ENCODE data around the gene OR5K4.
"Not testable (repeated sequence)": the region's sequence is repeated elsewhere in the genome, so short reads cannot be mapped to it uniquely, and the experiment has no call there.

OR5K4 gene

DNA sequence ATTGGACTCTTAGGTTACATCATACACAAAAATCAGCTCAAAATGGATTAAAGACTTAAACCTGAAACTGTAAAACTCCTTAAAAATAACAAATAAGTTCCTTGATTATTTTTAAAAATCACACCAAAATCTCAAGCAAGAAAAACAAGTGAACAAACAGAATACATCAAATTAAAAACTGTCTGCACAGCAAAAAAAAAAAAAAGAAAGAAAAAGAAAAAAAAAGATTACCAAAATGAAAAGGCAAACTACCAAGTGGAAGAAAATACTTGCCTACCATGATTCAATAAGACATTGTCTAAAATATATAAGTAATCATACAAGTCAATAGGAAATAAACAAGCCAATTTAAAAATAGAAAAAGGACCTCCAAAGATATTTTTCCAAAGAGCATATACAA, 17.5 kb downstream of the OR5K4 start:
- no peak for DNase-seq (ENCODE audit: low read depth)

GRCh38 chr3:98371853-98372252, 18.2 kb downstream of the OR5K4 start:
- no peak for DNase-seq (ENCODE audit: low read depth)

DNA sequence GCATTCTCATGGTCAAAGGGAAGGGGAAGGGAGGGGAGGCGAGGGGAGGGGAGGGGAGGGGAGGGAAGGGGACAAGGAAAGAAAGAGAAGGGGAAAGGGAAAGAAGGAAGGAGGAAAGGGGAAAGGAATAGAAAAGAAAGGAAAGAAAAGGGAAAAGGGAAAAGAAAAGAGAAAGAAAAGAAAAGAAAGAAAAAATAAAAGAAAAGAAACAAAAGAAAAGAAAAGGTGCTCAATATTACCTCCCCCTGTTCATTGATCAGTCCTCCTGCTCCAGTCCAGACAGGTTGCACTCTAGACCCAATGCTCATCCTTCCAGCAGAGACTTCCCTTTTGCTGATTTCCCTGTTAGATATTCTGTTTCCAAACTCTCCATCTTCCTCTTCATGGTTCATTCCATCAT, 18.8 kb downstream of the OR5K4 start:
- no peak for DNase-seq (ENCODE audit: low read depth)

DNA sequence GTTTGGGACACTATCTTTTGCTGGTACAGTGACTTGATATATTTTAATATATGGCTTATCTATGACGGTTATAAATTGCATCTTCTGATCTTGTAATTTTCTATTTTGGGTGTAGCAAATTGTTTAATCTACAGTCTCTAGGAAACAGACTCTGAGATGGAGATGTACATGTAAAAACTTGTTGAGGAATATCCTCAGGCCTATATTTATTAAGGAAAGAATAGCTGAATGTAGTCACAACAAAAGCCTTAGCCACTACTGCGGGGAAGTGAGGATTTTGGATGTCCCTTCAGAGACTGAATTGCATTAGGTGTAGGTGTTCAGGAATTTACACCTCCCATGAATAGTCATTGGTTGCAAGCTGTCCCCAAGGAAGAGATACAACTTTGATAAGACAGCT, 23.0 kb downstream of the OR5K4 start:
- DNase-seq (ENCODE audit: low read depth), result no peak

DNA sequence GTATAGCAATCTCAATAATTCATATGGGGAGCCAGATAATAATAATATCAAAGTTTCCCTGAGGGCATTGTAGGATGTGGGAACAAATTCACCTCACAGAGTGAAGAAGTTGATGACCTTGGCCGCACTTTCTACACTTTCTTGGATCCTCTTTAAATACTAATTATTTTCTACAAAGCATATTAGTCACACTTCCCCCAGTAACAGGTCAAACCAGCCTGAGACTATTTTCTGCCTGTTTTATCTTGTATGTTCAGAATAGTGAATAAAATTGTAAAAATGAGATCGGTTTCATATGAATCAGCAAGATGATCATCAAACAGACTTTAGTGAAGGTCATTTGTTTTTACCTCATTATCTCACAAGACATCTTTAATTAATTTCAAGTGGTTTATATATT, 34.5 kb downstream of the OR5K4 start:
- no peak for DNase-seq (ENCODE audit: low read depth)

DNA sequence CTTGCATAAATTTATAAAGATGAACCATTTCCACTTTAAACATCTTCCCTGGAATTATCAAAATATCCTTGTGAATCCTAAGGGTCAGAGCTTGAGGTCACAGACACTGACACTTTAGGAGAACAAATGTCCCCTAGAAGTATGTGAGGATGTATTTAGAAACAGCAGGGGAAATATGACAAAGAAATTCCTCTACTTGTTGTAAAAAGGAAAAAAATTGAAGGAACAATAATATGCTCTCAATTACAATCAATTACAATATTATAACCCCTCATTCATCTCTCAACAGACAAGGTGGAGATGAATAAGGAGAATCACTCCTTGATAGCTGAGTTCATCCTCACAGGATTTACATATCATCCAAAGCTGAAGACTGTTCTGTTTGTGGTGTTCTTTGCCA, 36.7 kb downstream of the OR5K4 start, which contains the start of gene OR5K3:
OR5K3 (plus strand) TSS at position 301 of the 400 bp plus-strand sequence; CDS start at position 301, 0 bp downstream.
- DNase-seq (ENCODE audit: low read depth), result no peak

DNA sequence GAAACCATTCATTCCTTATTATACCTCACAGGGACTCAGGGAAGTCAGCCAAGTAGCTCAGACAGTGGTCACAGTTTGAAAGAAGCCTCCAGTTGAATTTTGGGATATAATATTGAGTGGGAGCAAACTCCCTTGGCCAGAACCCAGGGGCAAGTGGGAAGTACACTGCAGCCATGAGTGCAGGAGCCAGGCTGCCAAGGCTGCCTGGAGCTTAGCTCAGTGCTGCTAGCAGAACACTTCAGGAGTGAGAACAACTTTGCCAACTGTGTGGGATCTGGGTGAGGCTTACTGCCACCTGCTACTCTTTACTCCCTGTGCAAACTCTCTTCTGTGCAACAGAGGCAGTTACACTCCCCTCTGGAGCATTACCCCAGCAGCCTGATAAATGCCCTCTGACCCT, 41.4 kb downstream of the OR5K4 start:
- DNase-seq (ENCODE audit: low read depth), result no peak

DNA sequence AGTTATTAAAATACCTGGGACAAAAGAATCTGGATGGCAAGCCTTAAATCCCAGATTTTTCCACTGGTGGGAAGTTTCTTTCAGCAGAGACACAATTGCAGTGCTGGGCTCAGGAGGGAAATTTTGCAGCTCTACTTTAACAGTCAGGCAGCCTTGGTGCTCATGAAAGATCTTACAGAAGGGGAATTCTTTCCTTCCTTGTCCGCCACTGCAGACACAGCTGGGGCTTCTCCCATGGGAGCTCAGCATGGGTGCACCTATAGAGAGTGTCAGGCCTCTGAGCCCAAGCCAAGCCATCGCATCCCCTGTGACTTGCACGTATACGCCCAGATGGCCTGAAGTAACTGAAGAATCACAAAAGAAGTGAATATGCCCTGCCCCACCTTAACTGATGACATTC, 42.8 kb downstream of the OR5K4 start:
- DNase-seq (ENCODE audit: low read depth), result not testable (repeated sequence)

DNA sequence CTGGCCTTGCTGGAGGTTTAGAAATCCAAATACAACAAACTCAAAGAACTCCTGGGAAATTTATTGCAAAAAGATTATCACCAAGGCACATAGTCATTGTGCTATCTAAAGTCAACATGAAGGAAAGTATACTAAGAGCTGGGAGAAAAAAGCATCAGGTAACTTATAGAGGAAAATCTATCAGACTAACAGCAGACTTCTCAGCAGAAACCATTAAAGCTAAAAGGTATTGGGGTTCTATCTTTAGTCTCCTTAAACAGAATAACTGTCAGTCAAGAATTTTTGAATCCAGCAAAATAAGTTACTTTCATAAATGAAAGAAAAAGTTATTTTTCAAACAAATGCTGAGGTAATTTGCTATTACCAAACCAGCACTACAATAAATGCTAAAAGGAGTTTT, 44.9 kb downstream of the OR5K4 start:
- no peak for DNase-seq (ENCODE audit: low read depth)

- no peak for DNase-seq (ENCODE audit: low read depth)
Observed at GRCh38 chr3:98402507-98402906, 48.9 kb downstream of the OR5K4 start.

DNA sequence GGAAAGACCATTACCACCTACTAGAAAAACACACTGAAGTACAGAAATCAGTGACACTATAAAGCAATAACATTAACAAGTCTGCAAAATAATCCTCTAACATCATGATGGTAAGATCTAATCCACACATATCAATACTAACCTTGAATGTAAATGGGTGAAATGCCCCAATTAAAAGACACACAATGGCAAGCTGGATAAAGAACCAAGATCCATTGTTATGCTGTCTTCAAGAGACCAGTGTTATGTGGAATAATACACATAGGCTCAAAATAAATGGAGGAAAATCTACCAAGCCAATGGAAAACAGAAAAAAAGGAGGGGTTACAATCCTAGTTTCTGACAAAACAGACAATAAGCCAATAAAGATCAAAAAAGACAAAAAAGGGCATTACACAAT, 50.4 kb downstream of the OR5K4 start:
- no peak for DNase-seq (ENCODE audit: low read depth)

Data from stimulated activated CD8-positive, alpha-beta memory T cell treated with anti-CD3 and anti-CD28 coated beads, Interleukin-7, amount 100 ng/mL, for 24 hours (primary cell).